SK-N-SH (cell line): ENCODE measurements around the gene STK40.

Experiments used
- GABPA ChIP-seq: IDR thresholded peaks from 2 replicates; pipeline ENCODE4 v1.4.0; 2012; ENCODE audit warnings: low read depth, mild to moderate bottlenecking
- NRF1 ChIP-seq: IDR thresholded peaks from 2 replicates; pipeline ENCODE4 v1.6.1; 2012; ENCODE audit warnings: low read depth, mild to moderate bottlenecking, low read length
- RCOR1 ChIP-seq: fragments of 150-350 bp; IDR thresholded peaks from 2 replicates; pipeline ENCODE4 v1.6.1; 2017; ENCODE audit warnings: antibody characterized with exemption, low read length
- TAF1 ChIP-seq: IDR thresholded peaks from 2 replicates; pipeline ENCODE4 v1.6.1; 2012; ENCODE audit warnings: low read depth, mild to moderate bottlenecking, low read length, moderate library complexity, borderline replicate concordance
- YY1 ChIP-seq: IDR thresholded peaks from 2 replicates; pipeline ENCODE4 v1.4.0; 2012; ENCODE audit warnings: low read depth, mild to moderate bottlenecking
- TF ChIP-seq, protein P1 (sequence below): fragments of 200-600 bp; sonication (generic); IDR thresholded peaks from 2 replicates; pipeline ENCODE4 v1.6.1; 2017; ENCODE audit warnings: antibody characterized with exemption, mild to moderate bottlenecking, moderate library complexity

DNA sequence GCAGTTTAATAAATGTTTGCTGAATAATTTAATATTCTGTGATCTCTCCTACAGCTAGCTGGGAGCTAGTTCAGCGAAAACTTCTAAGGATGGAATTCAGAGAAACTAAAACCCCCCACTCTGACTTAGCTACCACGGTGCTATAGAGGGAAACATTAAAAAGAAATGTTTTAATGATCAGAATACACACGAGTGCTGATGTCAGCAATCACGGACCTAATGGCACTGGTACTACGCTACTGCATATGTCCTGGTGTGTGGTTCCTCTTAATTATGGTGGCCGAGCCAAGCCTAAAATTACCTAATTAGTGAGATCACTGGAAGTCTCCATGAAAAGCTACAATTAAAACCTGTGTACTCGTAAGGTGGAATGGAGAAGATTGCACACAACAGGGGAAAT, 35.9 kb upstream of the STK40 start:
- TF ChIP-seq, protein P1, sequence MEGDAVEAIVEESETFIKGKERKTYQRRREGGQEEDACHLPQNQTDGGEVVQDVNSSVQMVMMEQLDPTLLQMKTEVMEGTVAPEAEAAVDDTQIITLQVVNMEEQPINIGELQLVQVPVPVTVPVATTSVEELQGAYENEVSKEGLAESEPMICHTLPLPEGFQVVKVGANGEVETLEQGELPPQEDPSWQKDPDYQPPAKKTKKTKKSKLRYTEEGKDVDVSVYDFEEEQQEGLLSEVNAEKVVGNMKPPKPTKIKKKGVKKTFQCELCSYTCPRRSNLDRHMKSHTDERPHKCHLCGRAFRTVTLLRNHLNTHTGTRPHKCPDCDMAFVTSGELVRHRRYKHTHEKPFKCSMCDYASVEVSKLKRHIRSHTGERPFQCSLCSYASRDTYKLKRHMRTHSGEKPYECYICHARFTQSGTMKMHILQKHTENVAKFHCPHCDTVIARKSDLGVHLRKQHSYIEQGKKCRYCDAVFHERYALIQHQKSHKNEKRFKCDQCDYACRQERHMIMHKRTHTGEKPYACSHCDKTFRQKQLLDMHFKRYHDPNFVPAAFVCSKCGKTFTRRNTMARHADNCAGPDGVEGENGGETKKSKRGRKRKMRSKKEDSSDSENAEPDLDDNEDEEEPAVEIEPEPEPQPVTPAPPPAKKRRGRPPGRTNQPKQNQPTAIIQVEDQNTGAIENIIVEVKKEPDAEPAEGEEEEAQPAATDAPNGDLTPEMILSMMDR, result no peak
- no peak for TF ChIP-seq YY1
- no peak for TF ChIP-seq RCOR1
- TF ChIP-seq GABPA, result no peak
- TF ChIP-seq TAF1, result no peak
- TF ChIP-seq NRF1, result no peak
